GM12878 (cell line): ENCODE measurements around the gene LRFN2. TPM values are rescaled to one million over a fixed set of nuclear protein-coding genes. Genes with fewer than 3 reads are reported as not detected.
A peak's percentile ranks its signal among the peaks of the same experiment; 100 is the strongest.

Experiments
- ATAC-seq: fragments of 200-7000 bp; cut with Tn5 transposase; 3 replicates; pipeline ENCODE4 v1.9.1; 2020; ENCODE audit warnings: mild to moderate bottlenecking, moderate library complexity
- BruUV-seq: library from RNA; stranded (reverse); fragments of 400-500 nt; replicated peaks from 2 replicates; lab custom pipeline; 2021; lab: Mats Ljungman, UMichigan
- CTCF ChIA-PET: fragments of 300-600 bp; sonication (Branson Sonifier 250); formaldehyde crosslinking; extraction: SDS; loops from one replicate; lab custom pipeline; 2021; ENCODE audit warnings: inconsistent platforms; lab: Yijun Ruan, JAX
- POLR2A ChIA-PET: fragments of 350-600 bp; formaldehyde crosslinking; extraction: SDS; loops from one replicate; lab custom pipeline; 2021; ENCODE audit warnings: inconsistent platforms; lab: Charles Lee
- RAD21 ChIA-PET: fragments of 300-600 bp; sonication (Branson Sonifier 250); formaldehyde crosslinking; loops from one replicate; lab custom pipeline; 2023; ENCODE audit warnings: antibody characterized with exemption; ENCODE audit not compliant: unreplicated experiment; lab: Charles Lee
- SMC1A ChIA-PET: fragments of 300-600 bp; sonication (Branson Sonifier 250); formaldehyde crosslinking; loops from one replicate; lab custom pipeline; 2023; ENCODE audit not compliant: unreplicated experiment, uncharacterized antibody; lab: Charles Lee
- DNase-seq: peaks from one replicate; pipeline ENCODE4 v3.0.0-alpha.2; 2011; ENCODE audit warnings: low read depth, low spot score
- FAIRE-seq: peaks from 3 replicates; lab custom pipeline; 2011; peaks lifted over from hg19 to GRCh38; lab: Jason Lieb, UNC
- H2AFZ ChIP-seq: 2 replicates; pipeline ENCODE4 v1.6.0; 2011; ENCODE audit warnings: low read depth, low read length, control low read depth; ENCODE audit not compliant: control insufficient read depth
- H3K27ac ChIP-seq: 2 replicates; pipeline ENCODE4 v1.5.1; 2011; ENCODE audit warnings: control low read depth; ENCODE audit not compliant: control insufficient read depth, insufficient read depth
- H3K27me3 ChIP-seq, 2 experiments: replicated peaks in 1 of 2; 2 replicates each; pipeline versions ENCODE4 v1.6.0 to v1.6.1; 2011; ENCODE audit warnings: low read length in 1 of 2; ENCODE audit not compliant: control insufficient read depth in 2 of 2, insufficient read depth in 2 of 2
- H3K36me3 ChIP-seq, 2 experiments: 2 replicates each; pipeline ENCODE4 v1.5.1; 2011; ENCODE audit warnings: low read length in 1 of 2; ENCODE audit not compliant: control insufficient read depth in 2 of 2, insufficient read depth in 2 of 2
- H3K4me1 ChIP-seq: 2 replicates; pipeline ENCODE4 v1.6.1; 2011; ENCODE audit warnings: mild to moderate bottlenecking, low read length, moderate library complexity, mixed read lengths; ENCODE audit not compliant: control insufficient read depth, insufficient read depth
- H3K4me2 ChIP-seq: 2 replicates; pipeline ENCODE4 v1.6.0; 2011; ENCODE audit warnings: control low read depth; ENCODE audit not compliant: control insufficient read depth, insufficient read depth
- H3K4me3 ChIP-seq: fragments of 200-600 bp; sonication (generic); 2 replicates; pipeline ENCODE4 v1.5.1; 2016
- H3K79me2 ChIP-seq: 2 replicates; pipeline ENCODE4 v1.6.0; 2011; ENCODE audit warnings: low read length; ENCODE audit not compliant: control insufficient read depth, insufficient read depth
- H3K9ac ChIP-seq: 2 replicates; pipeline ENCODE4 v1.8.0; 2011; ENCODE audit warnings: low read length, control low read depth, mixed read lengths; ENCODE audit not compliant: control insufficient read depth, insufficient read depth
- H3K9me3 ChIP-seq: replicated peaks from 3 replicates; pipeline ENCODE4 v1.5.1; 2011; ENCODE audit warnings: mild to moderate bottlenecking, low read length; ENCODE audit not compliant: control insufficient read depth, insufficient read depth
- H4K20me1 ChIP-seq: 2 replicates; pipeline ENCODE4 v1.6.0; 2011; ENCODE audit not compliant: control insufficient read depth, insufficient read depth
- BMI1 ChIP-seq: fragments of 450-650 bp; IDR thresholded peaks from 2 replicates; pipeline ENCODE4 v1.6.1; 2016; ENCODE audit warnings: mild to moderate bottlenecking, moderate library complexity, borderline replicate concordance
- DPF2 ChIP-seq: fragments of 450-650 bp; IDR thresholded peaks from 2 replicates; pipeline ENCODE4 v1.6.1; 2017; ENCODE audit warnings: mild to moderate bottlenecking
- IRF4 ChIP-seq: IDR thresholded peaks from 2 replicates; pipeline ENCODE4 v1.6.1; 2011; ENCODE audit warnings: low read depth, low read length
- KDM1A ChIP-seq: fragments of 200-600 bp; sonication (generic); IDR thresholded peaks from 2 replicates; pipeline ENCODE4 v1.6.1; 2016; ENCODE audit warnings: borderline replicate concordance
- NR2F1 ChIP-seq: fragments of 450-650 bp; conservative IDR thresholded peaks from 2 replicates; pipeline ENCODE4 v1.6.1; 2017; ENCODE audit warnings: mild to moderate bottlenecking
- PAX8 ChIP-seq: fragments of 450-650 bp; IDR thresholded peaks from 2 replicates; pipeline ENCODE4 v1.6.1; 2017; ENCODE audit warnings: mild to moderate bottlenecking, moderate library complexity
- RB1 ChIP-seq: fragments of 450-650 bp; formaldehyde crosslinking; IDR thresholded peaks from 2 replicates; pipeline ENCODE4 v1.6.1; 2017; ENCODE audit warnings: mild to moderate bottlenecking, borderline replicate concordance
- RELB ChIP-seq: fragments of 450-650 bp; IDR thresholded peaks from 2 replicates; pipeline ENCODE4 v1.6.1; 2017; ENCODE audit warnings: low read depth, mild to moderate bottlenecking, moderate library complexity
- SPI1 ChIP-seq: IDR thresholded peaks from 2 replicates; pipeline ENCODE4 v1.6.1; 2011; ENCODE audit warnings: low read depth, mild to moderate bottlenecking, low read length, moderate library complexity, borderline replicate concordance; ENCODE audit not compliant: insufficient read depth
- ZBTB4 ChIP-seq: fragments of 450-650 bp; formaldehyde crosslinking; IDR thresholded peaks from 2 replicates; pipeline ENCODE4 v1.4.0; 2022; ENCODE audit warnings: mild to moderate bottlenecking, moderate library complexity
- ZNF207 ChIP-seq: fragments of 450-650 bp; IDR thresholded peaks from 2 replicates; pipeline ENCODE4 v1.6.1; 2014; ENCODE audit warnings: antibody characterized with exemption, mild to moderate bottlenecking, borderline replicate concordance
- WGBS: methylation state at CpG from one replicate; pipeline ENCODE4 v1.1.6; 2016; ENCODE audit warnings: low lambda C conversion rate; ENCODE audit not compliant: insufficient replicate concordance, insufficient coverage; ENCODE audit errors: missing lambda C conversion rate; 5-methylcytosine and 5-hydroxymethylcytosine counted together
- in situ Hi-C: fragments of 300-500 bp; cut with MboI; formaldehyde crosslinking; loops from 9 replicates; pipeline ENCODE4 v1.14.3; 2018; ENCODE audit warnings: mixed read lengths
- intact Hi-C: fragments of 100-400 bp; cut with micrococcal nuclease; formaldehyde crosslinking; loops from one replicate; pipeline ENCODE4 v1.14.2; 2022; ENCODE audit not compliant: unreplicated experiment
- polyA plus RNA-seq, 11 experiments: library from polyadenylated mRNA; depleted of rRNA in 4 of 11; unstranded in 6 of 11; stranded (reverse) in 5 of 11; fragments of >200 nt; fragmentation: Nextera tagmentation in 4 of 11; fragmentation: Illumina TruSeq in 1 of 11; extraction: Ambion mirVana in 4 of 11; extraction: Trizol in 1 of 11; gene quantifications; 1 replicate in 1 of 11; 2 replicates in 10 of 11; pipeline versions ENCODE4 v1.2.1 to v1.2.3, GENCODE V29; 2011 to 2016; ENCODE audit warnings: inconsistent platforms in 2 of 11, missing spikeins in 2 of 11, low read depth in 1 of 11
- total RNA-seq, 4 experiments: library from RNA; depleted of rRNA in 3 of 4; stranded (reverse); fragments of >200 nt in 3 of 4; fragmentation: Illumina TruSeq in 1 of 4; extraction: Trizol in 1 of 4; gene quantifications; 2 replicates each; pipeline versions ENCODE4 v1.2.1 to v1.2.3, GENCODE V29; 2013 to 2021
- TF ChIP-seq, protein P1 (sequence below): fragments of 150-350 bp; IDR thresholded peaks from 2 replicates; pipeline ENCODE4 v1.6.1; 2014; ENCODE audit warnings: mild to moderate bottlenecking, low read depth, low read length
- TF ChIP-seq, protein P2 (sequence below): fragments of 450-650 bp; IDR thresholded peaks from 2 replicates; pipeline ENCODE4 v1.6.1; 2017; ENCODE audit warnings: mild to moderate bottlenecking, moderate library complexity

The LRFN2 gene
- total and polyA plus RNA-seq, 10 of the 15 experiments (the other 5 are each of a cell fraction or from before 2014, with no cell fraction given) = not detected

GRCh38 chr6:40577672-40578071, 9.5 kb downstream of the LRFN2 start (continued):
- TF ChIP-seq RB1 = no peak
- TF ChIP-seq, protein P1, sequence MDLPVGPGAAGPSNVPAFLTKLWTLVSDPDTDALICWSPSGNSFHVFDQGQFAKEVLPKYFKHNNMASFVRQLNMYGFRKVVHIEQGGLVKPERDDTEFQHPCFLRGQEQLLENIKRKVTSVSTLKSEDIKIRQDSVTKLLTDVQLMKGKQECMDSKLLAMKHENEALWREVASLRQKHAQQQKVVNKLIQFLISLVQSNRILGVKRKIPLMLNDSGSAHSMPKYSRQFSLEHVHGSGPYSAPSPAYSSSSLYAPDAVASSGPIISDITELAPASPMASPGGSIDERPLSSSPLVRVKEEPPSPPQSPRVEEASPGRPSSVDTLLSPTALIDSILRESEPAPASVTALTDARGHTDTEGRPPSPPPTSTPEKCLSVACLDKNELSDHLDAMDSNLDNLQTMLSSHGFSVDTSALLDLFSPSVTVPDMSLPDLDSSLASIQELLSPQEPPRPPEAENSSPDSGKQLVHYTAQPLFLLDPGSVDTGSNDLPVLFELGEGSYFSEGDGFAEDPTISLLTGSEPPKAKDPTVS = no peak
- TF ChIP-seq, all 136 proteins: peak for 0

DNA sequence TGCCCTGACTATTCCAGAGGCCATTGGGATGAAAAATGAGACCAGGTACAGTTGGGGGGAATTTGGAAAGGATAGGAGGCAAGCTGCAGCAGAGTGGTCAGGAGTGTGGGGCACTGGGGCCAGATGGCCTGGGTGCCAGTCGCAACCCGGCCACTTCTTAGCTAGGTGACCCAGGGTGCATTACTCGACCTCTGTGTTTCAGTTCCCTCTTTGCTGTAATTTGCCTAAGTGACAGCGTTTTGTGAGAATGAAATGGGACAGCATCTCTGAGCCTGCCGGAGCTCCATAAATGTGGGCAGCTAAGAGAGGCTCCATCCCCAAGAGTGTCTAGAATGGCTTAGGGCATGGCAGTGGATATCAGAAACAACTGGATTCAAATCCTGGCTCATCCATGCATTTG, 13.9 kb downstream of the LRFN2 start:
- BruUV-seq = no TSS peak
- Histone ChIP-seq H3K9me3 (no peaks in the 10 kb centered on the region), H3K27ac (no peak overlapping the region), H3K79me2 (no peaks in the 10 kb centered on the region), H3K9ac (no peak overlapping the region), H3K4me2 (no peak overlapping the region), H3K36me3 (no peaks in the 10 kb centered on the region), H2AFZ (no peak overlapping the region), H4K20me1 (no peaks in the 10 kb centered on the region), H3K27me3 (peaks cover 0 to 3% of the 10 kb centered on the region in 2 experiments; a peak in 1 of 4 replicates), H3K4me1 (no peaks in the 10 kb centered on the region), H3K4me3 (no peak overlapping the region)
- ChIA-PET RAD21 (no interaction called here), SMC1A (no interaction called here), POLR2A (no interaction called here), CTCF (no interaction called here)
- intact Hi-C loops (no loop called here), in situ Hi-C loops (no loop called here)
- DNase-seq = no peak
- WGBS = 2% methylated on average over 5 of the region's 5 CpGs
- ATAC-seq = peak; percentile 95
- FAIRE-seq = no peak
- TF ChIP-seq RELB (0 out of 2 replicates have a peak, but pooled peaks have one; percentile 31), ZNF207 (no peak), SPI1 (peak; percentile 89), NR2F1 (peak; percentile 93), PAX8 (no peak), KDM1A (no peak), DPF2 (0 out of 2 replicates have a peak, but pooled peaks have one; percentile 37), BMI1 (no peak), IRF4 (0 out of 2 replicates have a peak, but pooled peaks have one; percentile 31), ZBTB4 (CRISPR knock-in tag) (no peak)
- TF ChIP-seq, protein P2, sequence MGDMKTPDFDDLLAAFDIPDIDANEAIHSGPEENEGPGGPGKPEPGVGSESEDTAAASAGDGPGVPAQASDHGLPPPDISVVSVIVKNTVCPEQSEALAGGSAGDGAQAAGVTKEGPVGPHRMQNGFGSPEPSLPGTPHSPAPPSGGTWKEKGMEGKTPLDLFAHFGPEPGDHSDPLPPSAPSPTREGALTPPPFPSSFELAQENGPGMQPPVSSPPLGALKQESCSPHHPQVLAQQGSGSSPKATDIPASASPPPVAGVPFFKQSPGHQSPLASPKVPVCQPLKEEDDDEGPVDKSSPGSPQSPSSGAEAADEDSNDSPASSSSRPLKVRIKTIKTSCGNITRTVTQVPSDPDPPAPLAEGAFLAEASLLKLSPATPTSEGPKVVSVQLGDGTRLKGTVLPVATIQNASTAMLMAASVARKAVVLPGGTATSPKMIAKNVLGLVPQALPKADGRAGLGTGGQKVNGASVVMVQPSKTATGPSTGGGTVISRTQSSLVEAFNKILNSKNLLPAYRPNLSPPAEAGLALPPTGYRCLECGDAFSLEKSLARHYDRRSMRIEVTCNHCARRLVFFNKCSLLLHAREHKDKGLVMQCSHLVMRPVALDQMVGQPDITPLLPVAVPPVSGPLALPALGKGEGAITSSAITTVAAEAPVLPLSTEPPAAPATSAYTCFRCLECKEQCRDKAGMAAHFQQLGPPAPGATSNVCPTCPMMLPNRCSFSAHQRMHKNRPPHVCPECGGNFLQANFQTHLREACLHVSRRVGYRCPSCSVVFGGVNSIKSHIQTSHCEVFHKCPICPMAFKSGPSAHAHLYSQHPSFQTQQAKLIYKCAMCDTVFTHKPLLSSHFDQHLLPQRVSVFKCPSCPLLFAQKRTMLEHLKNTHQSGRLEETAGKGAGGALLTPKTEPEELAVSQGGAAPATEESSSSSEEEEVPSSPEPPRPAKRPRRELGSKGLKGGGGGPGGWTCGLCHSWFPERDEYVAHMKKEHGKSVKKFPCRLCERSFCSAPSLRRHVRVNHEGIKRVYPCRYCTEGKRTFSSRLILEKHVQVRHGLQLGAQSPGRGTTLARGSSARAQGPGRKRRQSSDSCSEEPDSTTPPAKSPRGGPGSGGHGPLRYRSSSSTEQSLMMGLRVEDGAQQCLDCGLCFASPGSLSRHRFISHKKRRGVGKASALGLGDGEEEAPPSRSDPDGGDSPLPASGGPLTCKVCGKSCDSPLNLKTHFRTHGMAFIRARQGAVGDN = no peak
